Measurements from ENCODE around the gene DNAH3. TPM values are rescaled to one million over a fixed set of nuclear protein-coding genes. Genes with fewer than 3 reads are reported as not detected.

Gene DNAH3
- total and polyA plus RNA-seq, 3 donors from 2014 or later, result 11.7 to 21.2 (median 19.9) TPM

GRCh38 chr16:20903116-20903898, 247.3 kb downstream of the DNAH3 start:
- peak overlapping the region in 1 of 2 donors; percentile 43 for H3K27ac ChIP-seq
- no peak overlapping the region for H3K4me3 ChIP-seq
- peaks cover 27% of the 10 kb centered on the region for H3K4me1 ChIP-seq
- TF ChIP-seq POLR2A (IDR thresholded peaks at IDR 0.05) (no peak), CTCF (IDR thresholded peaks at IDR 0.05) (no peak)
- 79 to 93% methylated on average over 5 of the region's 5 CpGs for WGBS, 2 donors
- no peaks in the 10 kb centered on the region for H3K27me3 ChIP-seq
- intact Hi-C loops (cut with DNase I; ENCODE audit: low total_unique reads), result loop anchor here (10.0 kb wide), 1 partner anchor 49 kb away; no protein-coding TSS in a partner anchor
- no peaks in the 10 kb centered on the region for H3K36me3 ChIP-seq (ENCODE audit: low read depth, missing control alignments)
- no peak for DNase-seq
- no peaks in the 10 kb centered on the region for H3K9me3 ChIP-seq

- Histone ChIP-seq H3K27me3 (no peaks in the 10 kb centered on the region), H3K27ac (peak overlapping the region in 1 of 2 donors; percentile 95), H3K4me3 (no peak overlapping the region), H3K36me3 (ENCODE audit: low read depth, missing control alignments) (no peaks in the 10 kb centered on the region), H3K9me3 (no peaks in the 10 kb centered on the region), H3K4me1 (peaks cover 36% of the 10 kb centered on the region)
- intact Hi-C loops (cut with DNase I; ENCODE audit: low total_unique reads), result loop anchor here (10.0 kb wide), 1 partner anchor 48 kb away; no protein-coding TSS in a partner anchor
- no peak for DNase-seq
- TF ChIP-seq CTCF (IDR thresholded peaks at IDR 0.05) (no peak), POLR2A (IDR thresholded peaks at IDR 0.05) (no peak)
- WGBS, 2 donors, result 66 to 68% methylated on average over 6 of the region's 6 CpGs
Measured at GRCh38 chr16:20902426-20902825, 248.2 kb downstream of the DNAH3 start.

- Histone ChIP-seq H3K36me3 (ENCODE audit: low read depth, missing control alignments) (no peaks in the 10 kb centered on the region), H3K27me3 (no peaks in the 10 kb centered on the region), H3K4me1 (peaks cover 40% of the 10 kb centered on the region), H3K4me3 (peak overlapping the region; percentile 81 to 85), H3K9me3 (no peaks in the 10 kb centered on the region), H3K27ac (peak overlapping the region; percentile 92 to 95)
- WGBS, 2 donors, result 19 to 25% methylated on average over 27 of the region's 27 CpGs
- intact Hi-C loops (cut with DNase I; ENCODE audit: low total_unique reads), result loop anchor here (10.0 kb wide), 1 partner anchor 47 kb away; no protein-coding TSS in a partner anchor
- no peak for TF ChIP-seq CTCF (IDR thresholded peaks at IDR 0.05)
- TF ChIP-seq POLR2A (IDR thresholded peaks at IDR 0.05), result no peak
- peak; percentile 59 for DNase-seq
Measured at GRCh38 chr16:20901436-20902112, 249.1 kb downstream of the DNAH3 start.

- intact Hi-C loops (cut with DNase I; ENCODE audit: low total_unique reads), result loop anchor here (10.0 kb wide), 1 partner anchor 46 kb away; no protein-coding TSS in a partner anchor
- H3K4me1 ChIP-seq, result peaks cover 37% of the 10 kb centered on the region
- no peak for DNase-seq
- no peaks in the 10 kb centered on the region for H3K9me3 ChIP-seq
- TF ChIP-seq POLR2A (IDR thresholded peaks at IDR 0.05), result no peak
- no peak for TF ChIP-seq CTCF (IDR thresholded peaks at IDR 0.05)
- 0 to 1% methylated on average over 13 to 20 of the region's 20 CpGs for WGBS, 2 donors
- peak overlapping the region; percentile 81 to 85 for H3K4me3 ChIP-seq
- H3K27ac ChIP-seq, result peak overlapping the region; percentile 92 to 95
- no peaks in the 10 kb centered on the region for H3K27me3 ChIP-seq
- no peaks in the 10 kb centered on the region for H3K36me3 ChIP-seq (ENCODE audit: low read depth, missing control alignments)
Measured at GRCh38 chr16:20901068-20901435, 249.6 kb downstream of the DNAH3 start.

All from testis (tissue), 3 donors.